HG02759 (cell line): ENCODE data around the gene GJA1.
"Not testable (repeated sequence)": the region's sequence is repeated elsewhere in the genome, so short reads cannot be mapped to it uniquely, and the experiment has no call there.

ENCODE experiments used
- ATAC-seq: cut with Tn5 transposase; IDR thresholded peaks from one replicate; pipeline ENCODE4 v1.9.1; 2021; ENCODE audit warnings: mild to moderate bottlenecking, moderate library complexity; ENCODE audit not compliant: unreplicated experiment

GJA1 gene

GRCh38 chr6:121435444-121436069 lies at the start of gene GJA1:
GJA1 (plus strand) TSS chr6:121435646; CDS start chr6:121446848, 11,202 bp downstream.
- ATAC-seq = no peak

DNA sequence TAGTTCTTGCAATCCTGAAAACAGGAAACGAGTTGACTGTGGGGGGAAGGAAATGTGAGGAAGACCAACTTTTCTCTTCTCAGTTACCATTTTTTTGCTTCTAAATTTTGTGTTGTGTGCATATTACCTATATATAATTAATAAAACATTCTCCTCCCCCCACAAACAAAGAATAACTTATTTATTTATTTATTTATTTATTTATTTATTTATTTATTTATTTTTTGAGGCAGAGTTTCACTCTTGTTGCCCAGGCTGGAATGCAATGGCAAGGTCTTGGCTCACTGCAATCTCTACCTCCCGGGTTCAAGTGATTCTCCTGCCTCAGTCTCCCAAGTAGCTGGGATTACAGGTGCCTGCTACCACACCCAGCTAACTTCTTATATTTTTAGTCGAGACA lies 48.9 kb upstream of the GJA1 start:
- not testable (repeated sequence) for ATAC-seq

DNA sequence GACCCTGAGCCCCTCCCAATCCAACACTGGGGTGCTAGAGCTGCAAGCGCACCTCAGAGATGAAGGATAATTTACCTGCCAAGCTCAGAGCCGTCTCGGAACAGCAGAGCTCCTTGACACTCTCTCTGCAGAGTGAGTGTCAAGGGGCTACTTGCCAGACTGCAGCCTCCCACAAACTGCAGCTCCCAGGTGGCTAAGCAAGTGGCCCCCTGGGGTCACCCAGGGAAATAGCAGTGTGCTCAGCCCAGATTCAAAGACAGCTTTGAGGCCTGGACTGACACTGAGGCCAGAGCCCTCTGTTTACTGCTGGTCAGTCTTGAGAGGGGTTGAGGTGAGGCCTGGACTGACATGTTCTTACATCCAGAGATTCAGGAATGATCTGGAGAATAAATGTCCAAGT lies 46.0 kb upstream of the GJA1 start:
- no peak for ATAC-seq

DNA sequence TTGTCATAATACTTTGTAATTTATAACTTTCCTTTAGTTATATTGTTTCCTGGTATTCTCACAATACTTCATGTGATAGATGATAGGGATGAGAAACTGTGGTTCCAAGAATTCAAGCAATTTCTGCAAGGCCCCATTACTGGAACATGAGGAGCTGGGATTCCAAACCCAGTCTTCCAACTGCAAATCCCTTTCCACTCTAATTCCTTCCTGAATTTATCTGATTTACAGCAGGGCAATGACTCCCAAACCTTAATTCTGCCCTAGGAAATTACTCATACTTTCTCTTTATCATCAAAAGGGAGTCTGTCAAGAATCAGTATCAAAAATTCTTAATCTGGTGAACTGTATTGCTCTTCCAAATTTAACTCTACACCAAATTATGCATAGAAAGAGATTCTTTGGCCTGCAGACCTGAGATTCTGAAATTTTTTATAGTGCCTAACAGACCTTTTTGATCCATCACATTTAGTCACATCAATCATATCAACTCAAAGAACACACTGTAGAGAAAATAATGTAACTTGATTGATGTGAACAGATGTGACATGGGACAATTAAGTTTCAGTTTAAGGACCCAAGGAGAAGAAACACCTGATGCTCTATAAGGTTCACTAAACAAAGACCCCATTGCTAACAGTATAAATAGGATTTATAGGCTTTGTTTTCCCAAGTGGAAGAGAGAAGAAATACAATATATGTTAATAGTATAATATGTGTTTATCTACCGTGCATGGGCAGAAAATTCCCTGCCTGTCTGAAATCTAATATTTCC lies 41.5 kb upstream of the GJA1 start:
- ATAC-seq = no peak

- ATAC-seq = no peak
Observed at GRCh38 chr6:121395736-121396135, 39.7 kb upstream of the GJA1 start.

DNA sequence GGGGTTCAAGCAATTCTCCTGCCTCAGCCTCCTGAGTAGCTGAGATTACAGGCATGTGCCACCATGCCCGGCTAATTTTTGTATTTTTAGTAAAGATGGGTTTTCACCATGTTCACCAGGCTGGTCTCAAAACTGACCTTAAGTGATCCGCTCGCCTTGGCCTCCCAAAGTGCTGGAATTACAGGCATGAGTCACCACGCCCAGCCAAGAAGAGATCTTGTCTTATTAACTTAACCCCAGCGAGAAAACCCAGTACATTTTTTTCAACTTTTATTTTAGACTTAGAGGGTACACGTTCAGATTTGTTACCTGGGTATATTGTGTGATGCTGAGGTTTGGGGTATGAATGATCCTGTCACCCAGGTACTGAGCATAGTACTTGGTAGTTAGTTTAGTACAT lies 38.3 kb upstream of the GJA1 start:
- not testable (repeated sequence) for ATAC-seq

DNA sequence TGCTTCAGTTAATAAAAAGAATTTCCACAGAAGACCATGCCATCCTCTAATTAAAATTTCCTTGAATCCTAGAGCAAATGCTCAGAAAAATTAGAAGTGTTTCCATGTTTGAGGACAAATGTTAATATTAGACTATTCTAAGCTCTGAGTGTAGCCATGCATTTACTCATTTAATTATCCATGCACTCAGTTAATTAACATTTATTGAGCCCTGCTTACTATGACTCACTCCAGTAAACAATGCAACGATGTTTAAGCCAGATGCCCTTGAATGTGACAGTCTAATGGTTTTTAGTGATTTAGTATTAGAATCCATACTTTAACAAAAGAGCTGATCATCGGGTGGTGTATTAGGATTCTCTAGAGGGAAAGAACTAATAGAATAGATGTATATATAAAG lies 37.3 kb upstream of the GJA1 start:
- no peak for ATAC-seq

DNA sequence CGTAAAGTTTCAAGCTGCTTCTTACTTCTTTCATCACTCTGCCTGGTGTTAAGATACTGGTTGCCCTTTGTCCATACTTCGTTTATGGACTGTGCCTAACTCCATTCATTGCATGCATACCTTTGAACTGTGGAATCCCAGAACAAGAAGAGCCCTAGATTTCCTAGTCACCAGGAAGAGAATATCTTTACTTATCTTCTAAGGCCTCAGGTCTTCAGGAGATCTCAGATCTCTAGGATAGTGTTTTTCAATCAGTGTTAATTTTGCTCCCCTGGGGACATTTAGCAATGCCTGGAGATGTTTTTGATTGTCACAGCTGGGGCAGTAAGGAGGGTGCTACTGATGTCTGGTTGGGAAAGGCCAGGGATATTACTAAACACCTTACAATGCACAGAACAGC lies 35.5 kb upstream of the GJA1 start:
- no peak for ATAC-seq

GRCh38 chr6:121403964-121404363 lies 31.5 kb upstream of the GJA1 start:
- no peak for ATAC-seq

GRCh38 chr6:121405306-121405705 lies 30.1 kb upstream of the GJA1 start:
- no peak for ATAC-seq

DNA sequence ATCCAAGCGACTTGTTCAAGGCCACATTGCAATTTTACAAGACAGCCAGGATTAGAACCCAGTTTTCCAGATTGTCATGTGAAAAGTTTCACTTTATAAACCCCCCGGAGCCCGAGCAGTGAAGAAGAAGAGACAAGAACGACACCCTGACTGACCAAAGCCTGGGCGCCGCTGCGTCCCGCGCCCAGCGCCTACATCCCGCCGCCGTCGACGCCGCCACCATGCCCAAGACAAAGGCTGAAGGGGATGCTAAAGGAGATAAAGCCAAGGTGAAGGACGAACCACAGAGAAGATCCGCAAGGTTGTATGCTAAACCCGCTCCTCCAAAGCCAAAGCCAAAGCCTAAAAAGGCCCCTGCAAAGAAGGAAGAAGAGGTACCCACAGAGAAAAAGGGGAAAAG lies 27.1 kb upstream of the GJA1 start:
- no peak for ATAC-seq

DNA sequence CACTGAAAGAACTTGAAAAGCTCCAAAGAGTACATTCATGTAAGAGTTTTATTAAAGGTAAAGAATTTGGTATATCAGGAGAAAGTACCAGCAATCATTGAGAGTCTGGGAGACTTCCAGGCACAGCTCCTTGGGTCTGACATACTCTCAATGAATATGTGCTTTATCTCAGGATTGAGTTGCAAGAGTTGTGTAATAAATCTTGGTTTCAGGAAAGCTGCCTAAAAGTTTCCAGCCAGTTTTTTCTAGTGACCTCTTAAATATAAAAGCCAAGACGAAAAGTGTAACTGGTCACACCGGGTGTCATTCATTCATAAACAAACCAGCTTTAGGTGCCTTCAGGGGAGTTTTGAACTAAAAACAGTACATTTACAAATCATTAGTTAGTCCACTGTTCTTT lies 21.6 kb upstream of the GJA1 start:
- no peak for ATAC-seq

DNA sequence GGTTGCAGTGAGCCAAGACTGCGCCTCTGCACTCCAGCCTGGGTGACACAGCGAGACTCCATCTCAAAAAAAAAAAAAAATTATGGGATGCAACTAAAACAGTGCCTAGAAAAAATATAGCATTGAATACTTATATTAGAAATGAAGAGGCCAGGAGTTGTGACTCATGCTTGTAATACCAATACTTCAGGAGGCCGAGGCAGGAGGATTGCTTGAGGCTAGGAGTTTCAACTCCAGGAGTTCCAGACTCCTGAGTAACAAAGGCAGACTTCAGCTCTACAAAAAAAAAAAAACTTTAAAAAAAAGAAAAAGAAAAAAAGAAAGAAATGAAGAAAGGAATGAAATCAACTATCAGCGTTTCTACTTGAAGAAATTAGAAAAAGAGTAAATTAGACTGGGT lies 17.1 kb upstream of the GJA1 start:
- ATAC-seq = no peak

DNA sequence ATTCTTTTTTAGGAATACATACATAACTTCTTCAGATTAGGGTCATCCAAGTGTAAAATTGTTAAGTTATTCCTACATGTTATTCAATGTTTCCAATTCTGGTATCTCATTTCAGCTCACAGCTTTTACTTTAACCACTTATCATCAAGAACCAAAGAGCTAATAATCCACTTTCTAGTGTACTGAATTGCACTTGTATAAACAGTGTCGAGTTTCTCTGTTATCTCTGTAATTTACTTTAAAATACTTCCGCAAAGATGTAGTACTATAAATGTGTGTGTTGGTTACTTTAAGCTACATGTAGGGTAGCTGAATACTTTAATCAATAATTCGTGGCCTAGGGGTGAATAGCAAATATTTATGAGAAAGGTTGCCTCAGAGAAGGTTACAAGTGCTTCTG lies 8.8 kb upstream of the GJA1 start:
- ATAC-seq = no peak

DNA sequence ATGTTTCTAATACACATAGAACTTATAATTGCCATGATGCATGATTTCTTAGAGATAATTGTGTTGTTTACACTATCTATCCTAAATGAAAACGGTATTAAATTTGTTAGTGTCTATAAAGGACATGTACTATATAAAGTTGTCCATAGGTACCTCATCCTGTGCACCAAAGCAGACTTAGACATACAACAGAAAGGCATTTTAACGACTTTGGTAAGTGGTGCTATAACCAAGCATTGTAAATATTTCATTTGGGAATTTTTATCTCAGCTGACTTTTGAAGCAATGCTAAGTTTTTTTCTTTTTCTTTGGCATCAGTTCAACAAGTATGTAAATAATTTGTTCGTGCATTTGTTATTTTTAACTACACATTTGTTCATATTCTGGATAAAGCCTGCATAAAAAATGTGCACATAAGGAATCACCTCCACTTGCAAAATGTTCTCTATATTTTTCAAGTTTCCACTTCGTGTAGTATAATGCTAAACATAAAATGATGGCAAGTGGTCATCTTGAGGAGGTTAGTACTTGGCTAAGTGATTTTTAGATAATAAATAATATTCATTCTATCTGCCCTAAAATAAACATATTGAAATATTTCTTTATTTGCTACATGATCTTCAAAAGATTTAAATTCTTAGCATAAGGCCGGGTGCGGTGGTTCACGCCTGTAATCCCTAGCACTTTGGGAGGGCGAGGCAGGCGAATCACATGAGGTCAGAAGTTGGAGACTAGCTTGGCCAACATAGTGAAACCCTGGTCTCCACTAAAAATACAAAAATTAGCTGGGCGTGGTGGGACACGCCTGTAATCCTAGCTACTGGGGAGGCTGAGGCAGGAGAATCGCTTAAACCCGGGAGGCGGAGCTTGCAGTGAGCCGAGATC lies 6.3 kb upstream of the GJA1 start:
- no peak for ATAC-seq

DNA sequence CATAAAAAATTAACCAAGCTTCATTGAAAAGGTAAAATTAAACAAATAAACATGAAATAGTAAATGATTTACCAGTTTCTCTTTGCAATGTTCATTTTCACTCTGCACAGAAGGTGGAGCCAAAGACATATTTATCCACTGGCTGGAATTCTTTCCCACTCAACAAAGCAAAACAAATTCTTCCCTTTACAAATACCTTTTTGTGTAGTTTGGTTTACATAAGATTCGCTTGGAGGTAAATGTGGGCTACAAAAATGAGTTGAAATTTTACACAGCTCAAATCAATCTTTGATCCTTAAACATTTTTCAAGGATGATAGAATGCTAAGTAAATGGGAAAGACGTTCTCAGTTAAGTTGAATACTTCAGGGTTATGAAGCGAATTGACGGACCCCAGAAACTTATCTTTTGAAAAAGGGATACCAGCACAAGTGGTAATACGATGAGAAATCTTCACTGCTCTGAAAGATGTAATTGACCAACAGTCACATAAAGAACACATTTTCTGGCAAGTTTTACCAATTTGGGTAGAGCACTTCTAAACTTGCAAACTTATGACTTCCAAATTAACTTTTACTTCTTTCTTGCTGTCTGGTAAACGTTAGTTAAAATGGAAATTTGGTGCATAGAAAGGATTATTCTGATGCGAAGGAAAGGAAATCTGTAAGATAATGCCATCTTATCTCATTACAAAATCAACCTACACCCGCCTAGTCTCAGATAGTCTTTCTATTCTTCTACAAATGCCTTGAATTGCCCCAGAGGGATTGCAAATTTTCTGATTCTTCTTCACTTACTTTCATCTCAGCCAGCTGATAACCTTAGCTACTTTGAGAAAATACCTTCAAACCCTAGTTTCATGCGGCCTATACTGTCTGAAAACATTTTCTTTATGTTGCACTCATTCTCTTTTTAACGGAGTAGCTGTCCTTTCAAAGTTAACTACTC lies 4.7 kb upstream of the GJA1 start:
- no peak for ATAC-seq

DNA sequence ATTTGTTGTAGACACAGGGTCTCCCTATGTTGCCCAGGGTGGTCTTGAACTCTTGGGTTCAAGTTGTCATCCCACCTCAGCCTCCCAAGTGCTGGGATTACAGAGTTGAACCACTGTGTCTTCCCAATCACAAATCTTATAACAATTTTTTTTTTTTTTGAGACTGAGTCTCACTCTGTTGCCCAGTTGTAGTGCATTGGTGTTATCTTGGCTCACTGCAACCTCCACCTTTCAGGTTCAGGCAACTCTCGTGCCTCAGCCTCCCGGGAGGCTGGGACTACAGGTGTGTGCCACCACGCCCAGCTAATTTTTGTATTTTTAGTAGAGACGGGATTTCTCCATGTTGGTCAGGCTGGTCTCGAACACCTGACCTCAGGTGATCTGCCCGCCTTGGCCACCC lies 3.7 kb upstream of the GJA1 start:
- not testable (repeated sequence) for ATAC-seq

DNA sequence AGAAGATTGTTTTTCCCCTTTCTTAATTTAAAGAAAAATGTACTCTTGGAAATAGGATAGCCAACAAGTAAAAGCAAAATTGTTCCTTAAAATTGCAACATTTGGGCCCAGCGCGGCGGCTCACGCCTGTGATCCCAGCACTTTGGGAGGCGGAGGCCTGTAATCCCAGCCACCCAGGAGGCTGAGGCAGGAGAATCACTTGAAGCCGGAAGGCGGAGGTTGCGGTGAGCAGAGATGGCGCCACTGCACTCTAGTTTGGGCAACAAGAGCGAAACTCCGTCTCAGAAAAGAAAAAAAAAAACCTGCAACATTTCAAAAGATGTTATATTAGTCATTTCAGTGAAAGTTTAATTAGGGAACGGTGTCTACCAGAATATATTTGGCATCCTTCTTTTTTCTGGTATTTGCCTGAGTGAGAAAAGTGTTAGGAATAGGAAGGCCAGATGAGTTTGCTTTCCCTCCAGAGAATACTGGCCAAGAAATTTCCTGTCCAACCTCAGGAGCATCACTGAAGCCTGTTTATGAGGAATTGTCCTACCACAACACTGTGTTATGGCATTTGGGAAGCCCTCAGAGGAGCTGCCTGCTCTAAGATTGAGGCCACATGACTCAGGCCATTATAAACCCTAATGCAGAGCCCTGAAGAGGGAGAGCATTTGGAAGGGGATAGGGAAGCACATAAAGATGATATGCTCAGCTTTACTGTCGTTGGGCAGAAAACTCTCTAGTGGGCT lies 1.2 kb upstream of the GJA1 start:
- no peak for ATAC-seq

- ATAC-seq = no peak
Observed at GRCh38 chr6:121436274-121436857, 920 bp downstream of the GJA1 start.
